CD4-positive, alpha-beta T cell treated with Interleukin-21 for 1 hour (primary cell): ENCODE measurements around the gene PDIA3.
"Not testable (repeated sequence)": the region's sequence is repeated elsewhere in the genome, so short reads cannot be mapped to it uniquely, and the experiment has no call there.

Experiments used
- DNase-seq: peaks from one replicate; pipeline ENCODE4 v3.0.0-alpha.2; 2020

Gene PDIA3

GRCh38 chr15:43777267-43777914, 31.2 kb downstream of the PDIA3 start:
- peak; percentile 87 for DNase-seq

- no peak for DNase-seq
Observed at GRCh38 chr15:43779016-43779415, 32.8 kb downstream of the PDIA3 start.

- DNase-seq, result no peak
Observed at GRCh38 chr15:43789409-43789808, 43.2 kb downstream of the PDIA3 start.

- DNase-seq, result peak; percentile 100
Observed at GRCh38 chr15:43791993-43792760, 45.9 kb downstream of the PDIA3 start, which contains the start of gene SERF2. Gene SERF2, plus strand, starts transcription at chr15:43792320. Its CDS starts 57 bp downstream, at chr15:43792377.

GRCh38 chr15:43792761-43793476, 46.7 kb downstream of the PDIA3 start:
- DNase-seq, result peak; percentile 65

- DNase-seq, result no peak
Observed at GRCh38 chr15:43793647-43794046, 47.4 kb downstream of the PDIA3 start.

- no peak for DNase-seq
Observed at GRCh38 chr15:43794269-43795037, 48.2 kb downstream of the PDIA3 start.

- no peak for DNase-seq
Observed at GRCh38 chr15:43795197-43795596, 49.0 kb downstream of the PDIA3 start.

- DNase-seq, result no peak
Observed at GRCh38 chr15:43795997-43796396, 49.8 kb downstream of the PDIA3 start.

- no peak for DNase-seq
Observed at GRCh38 chr15:43796566-43796965, 50.3 kb downstream of the PDIA3 start.

GRCh38 chr15:43799209-43799944, 53.1 kb downstream of the PDIA3 start:
- no peak for DNase-seq

- DNase-seq, result no peak
Observed at GRCh38 chr15:43799945-43800285, 53.7 kb downstream of the PDIA3 start, which contains the start of gene SERINC4. Gene SERINC4, minus strand, starts transcription at chr15:43800220. Its CDS starts 234 bp downstream, at chr15:43799986.

- DNase-seq, result peak; percentile 94
Observed at GRCh38 chr15:43800286-43801141, 54.3 kb downstream of the PDIA3 start, which contains the start of gene HYPK. Gene HYPK, plus strand, starts transcription at chr15:43800599. Its CDS starts 24 bp downstream, at chr15:43800623.

- DNase-seq, result not testable (repeated sequence)
Observed at GRCh38 chr15:43802676-43803075, 56.4 kb downstream of the PDIA3 start.

- DNase-seq, result no peak
Observed at GRCh38 chr15:43808435-43808950, 62.3 kb downstream of the PDIA3 start.

GRCh38 chr15:43808960-43809678, 62.9 kb downstream of the PDIA3 start:
- no peak for DNase-seq

GRCh38 chr15:43815064-43815463, 68.8 kb downstream of the PDIA3 start:
- not testable (repeated sequence) for DNase-seq

- DNase-seq, result no peak
Observed at GRCh38 chr15:43821505-43821904, 75.3 kb downstream of the PDIA3 start.
